ENCODE data around the gene MYPN. TPM values are rescaled to one million over a fixed set of nuclear protein-coding genes. Genes with fewer than 3 reads are reported as not detected.
A peak's percentile ranks its signal among the peaks of the same experiment; 100 is the strongest.

MYPN gene
- total RNA-seq, 1 donor = 1.8 TPM

- Histone ChIP-seq H3K36me3 (ENCODE audit: insufficient read depth, low read length) (peaks cover 4% of the 10 kb centered on the region), H2AFZ (ENCODE audit: low read length) (no peak overlapping the region), H3K27me3 (ENCODE audit: insufficient read depth, low read length) (no peaks in the 10 kb centered on the region), H3K4me2 (ENCODE audit: insufficient read depth, low read length) (no peak overlapping the region), H3K4me1 (ENCODE audit: insufficient read depth, low read length) (peaks cover 83% of the 10 kb centered on the region), H4K20me1 (ENCODE audit: insufficient read depth, low read length) (no peaks in the 10 kb centered on the region), H3K4me3 (ENCODE audit: insufficient read depth, low read length) (no peak overlapping the region), H3K9me3 (ENCODE audit: low read depth, low read length) (no peaks in the 10 kb centered on the region), H3K79me2 (ENCODE audit: insufficient read depth, low read length) (peaks cover 26% of the 10 kb centered on the region), H3K27ac (ENCODE audit: low read depth, low read length) (peak overlapping the region; percentile 98)
- DNase-seq (ENCODE audit: insufficient read length, low spot score, missing footprints) = no peak
- TF ChIP-seq CTCF (IDR thresholded peaks at IDR 0.05; ENCODE audit: extremely low read depth, low read depth, low read length) = no peak
Observed at GRCh38 chr10:68103901-68104300, 5.4 kb upstream of the MYPN start.

GRCh38 chr10:68105820-68106219 lies 3.5 kb upstream of the MYPN start:
- peak; percentile 29 for DNase-seq (ENCODE audit: insufficient read length, low spot score, missing footprints)
- Histone ChIP-seq H3K79me2 (ENCODE audit: insufficient read depth, low read length) (peaks cover 43% of the 10 kb centered on the region), H4K20me1 (ENCODE audit: insufficient read depth, low read length) (no peaks in the 10 kb centered on the region), H3K4me1 (ENCODE audit: insufficient read depth, low read length) (peaks cover 71% of the 10 kb centered on the region), H3K9me3 (ENCODE audit: low read depth, low read length) (no peaks in the 10 kb centered on the region), H3K36me3 (ENCODE audit: insufficient read depth, low read length) (peaks cover 9% of the 10 kb centered on the region), H3K27ac (ENCODE audit: low read depth, low read length) (peak overlapping the region; percentile 98), H3K27me3 (ENCODE audit: insufficient read depth, low read length) (no peaks in the 10 kb centered on the region), H3K4me3 (ENCODE audit: insufficient read depth, low read length) (peak overlapping the region; percentile 71), H2AFZ (ENCODE audit: low read length) (no peak overlapping the region), H3K4me2 (ENCODE audit: insufficient read depth, low read length) (peak overlapping the region; percentile 95)
- TF ChIP-seq CTCF (IDR thresholded peaks at IDR 0.05; ENCODE audit: extremely low read depth, low read depth, low read length) = no peak

- Histone ChIP-seq H3K27ac (ENCODE audit: low read depth, low read length) (peak overlapping the region; percentile 98), H3K4me1 (ENCODE audit: insufficient read depth, low read length) (peaks cover 65% of the 10 kb centered on the region), H3K4me3 (ENCODE audit: insufficient read depth, low read length) (peak overlapping the region; percentile 71), H3K36me3 (ENCODE audit: insufficient read depth, low read length) (peaks cover 13% of the 10 kb centered on the region), H4K20me1 (ENCODE audit: insufficient read depth, low read length) (no peaks in the 10 kb centered on the region), H2AFZ (ENCODE audit: low read length) (no peak overlapping the region), H3K9me3 (ENCODE audit: low read depth, low read length) (no peaks in the 10 kb centered on the region), H3K4me2 (ENCODE audit: insufficient read depth, low read length) (peak overlapping the region; percentile 95), H3K79me2 (ENCODE audit: insufficient read depth, low read length) (peaks cover 47% of the 10 kb centered on the region), H3K27me3 (ENCODE audit: insufficient read depth, low read length) (no peaks in the 10 kb centered on the region)
- TF ChIP-seq CTCF (IDR thresholded peaks at IDR 0.05; ENCODE audit: extremely low read depth, low read depth, low read length) = no peak
- DNase-seq (ENCODE audit: insufficient read length, low spot score, missing footprints) = peak; percentile 62
Observed at GRCh38 chr10:68106656-68107055, 2.6 kb upstream of the MYPN start.

GRCh38 chr10:68107651-68108050 lies 1.6 kb upstream of the MYPN start:
- Histone ChIP-seq H3K4me2 (ENCODE audit: insufficient read depth, low read length) (peak overlapping the region; percentile 95), H3K9me3 (ENCODE audit: low read depth, low read length) (no peaks in the 10 kb centered on the region), H3K4me3 (ENCODE audit: insufficient read depth, low read length) (peak overlapping the region; percentile 71), H3K4me1 (ENCODE audit: insufficient read depth, low read length) (peaks cover 61% of the 10 kb centered on the region), H4K20me1 (ENCODE audit: insufficient read depth, low read length) (no peaks in the 10 kb centered on the region), H3K36me3 (ENCODE audit: insufficient read depth, low read length) (peaks cover 13% of the 10 kb centered on the region), H3K27ac (ENCODE audit: low read depth, low read length) (peak overlapping the region; percentile 98), H3K27me3 (ENCODE audit: insufficient read depth, low read length) (no peaks in the 10 kb centered on the region), H2AFZ (ENCODE audit: low read length) (no peak overlapping the region), H3K79me2 (ENCODE audit: insufficient read depth, low read length) (peaks cover 57% of the 10 kb centered on the region)
- no peak for DNase-seq (ENCODE audit: insufficient read length, low spot score, missing footprints)
- TF ChIP-seq CTCF (IDR thresholded peaks at IDR 0.05; ENCODE audit: extremely low read depth, low read depth, low read length) = no peak
